ENCODE measurements around the gene AOPEP. TPM values are rescaled to one million over a fixed set of nuclear protein-coding genes. Genes with fewer than 3 reads are reported as not detected.

The AOPEP gene
- total and polyA plus RNA-seq, 9 of the 15 experiments (the other 6 are each of a cell fraction or from before 2014, with no cell fraction given), result 4.5 to 19.3 (median 13.5) TPM

DNA sequence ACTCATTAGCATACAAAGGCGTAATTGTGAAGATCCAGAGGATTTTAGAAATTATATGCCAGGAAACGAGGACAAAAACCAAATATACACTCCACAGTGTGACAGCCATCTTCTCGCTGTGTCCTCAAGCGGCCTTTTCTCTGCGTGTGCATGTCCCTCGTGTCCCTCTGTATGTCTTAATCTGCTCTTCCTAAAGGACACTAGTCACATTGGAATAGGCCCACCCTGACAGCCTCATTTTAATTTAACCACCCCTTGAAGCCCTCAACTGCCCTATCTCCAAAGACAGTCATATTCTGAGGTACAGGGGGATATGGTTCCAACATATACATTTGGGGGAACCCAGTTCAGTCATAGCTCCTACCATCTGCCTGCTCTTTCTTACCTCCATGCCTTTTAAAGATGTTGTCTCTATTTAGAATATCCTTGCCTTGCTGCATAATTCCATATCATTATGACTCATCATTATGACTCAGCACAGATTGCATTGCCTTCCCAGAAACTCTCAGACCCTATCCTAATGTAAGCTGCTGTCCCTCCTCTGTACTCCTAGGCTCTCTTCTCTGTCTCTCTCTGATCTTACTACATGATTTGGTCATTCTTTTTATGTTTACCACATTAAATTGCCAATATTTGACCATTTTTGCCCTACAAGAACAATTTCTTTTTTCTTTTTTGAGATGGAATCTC is 210.9 kb downstream of the AOPEP start (continued):
- TF ChIP-seq STAT5B (CRISPR knock-in tag; IDR thresholded peaks at IDR 0.05), result no peak
- TF ChIP-seq, protein P1, sequence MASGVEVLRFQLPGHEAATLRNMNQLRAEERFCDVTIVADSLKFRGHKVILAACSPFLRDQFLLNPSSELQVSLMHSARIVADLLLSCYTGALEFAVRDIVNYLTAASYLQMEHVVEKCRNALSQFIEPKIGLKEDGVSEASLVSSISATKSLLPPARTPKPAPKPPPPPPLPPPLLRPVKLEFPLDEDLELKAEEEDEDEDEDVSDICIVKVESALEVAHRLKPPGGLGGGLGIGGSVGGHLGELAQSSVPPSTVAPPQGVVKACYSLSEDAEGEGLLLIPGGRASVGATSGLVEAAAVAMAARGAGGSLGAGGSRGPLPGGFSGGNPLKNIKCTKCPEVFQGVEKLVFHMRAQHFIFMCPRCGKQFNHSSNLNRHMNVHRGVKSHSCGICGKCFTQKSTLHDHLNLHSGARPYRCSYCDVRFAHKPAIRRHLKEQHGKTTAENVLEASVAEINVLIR (CRISPR knock-in tag; IDR thresholded peaks at IDR 0.05), result no peak
- 0 out of 2 replicates have a peak, but pooled peaks have one; percentile 28 for TF ChIP-seq NFRKB (IDR thresholded peaks at IDR 0.05; ENCODE audit: low read depth)
- TF ChIP-seq KDM1A (IDR thresholded peaks at IDR 0.05), result peak; percentile 77 to 78
- TF ChIP-seq CEBPG (CRISPR knock-in tag; IDR thresholded peaks at IDR 0.05), result no peak
- peak; percentile 50 to 60; a peak in 2 of 4 replicates for TF ChIP-seq CEBPG (tag; conservative IDR thresholded peaks at IDR 0.05 in 1 of 2, IDR thresholded peaks at IDR 0.05 in 1 of 2)
- TF ChIP-seq HDAC2 (IDR thresholded peaks at IDR 0.05), result peak; percentile 68; the same call in 1 of the 2 replicates
- TF ChIP-seq NR2C2 (CRISPR knock-in tag; IDR thresholded peaks at IDR 0.05), result no peak
- peak; percentile 39 for TF ChIP-seq NR2C2 (tag; IDR thresholded peaks at IDR 0.05)
- peak; percentile 70 for TF ChIP-seq BRD9 (IDR thresholded peaks at IDR 0.05; ENCODE audit: low read depth, partially characterized antibody)
- TF ChIP-seq FOSL1 (tag; conservative IDR thresholded peaks at IDR 0.05), result peak; percentile 99
- TF ChIP-seq EP300 (IDR thresholded peaks at IDR 0.05; ENCODE audit: low read length), result peak; percentile 75; the same call in 1 of the 2 replicates
- peak; percentile 17; the same call in 1 of the 2 replicates for TF ChIP-seq MTA2 (IDR thresholded peaks at IDR 0.05; ENCODE audit: low read depth)
- TF ChIP-seq ZZZ3 (IDR thresholded peaks at IDR 0.05), result no peak
- TF ChIP-seq PML (IDR thresholded peaks at IDR 0.05; ENCODE audit: low read length), result no peak
- TF ChIP-seq, protein P2, sequence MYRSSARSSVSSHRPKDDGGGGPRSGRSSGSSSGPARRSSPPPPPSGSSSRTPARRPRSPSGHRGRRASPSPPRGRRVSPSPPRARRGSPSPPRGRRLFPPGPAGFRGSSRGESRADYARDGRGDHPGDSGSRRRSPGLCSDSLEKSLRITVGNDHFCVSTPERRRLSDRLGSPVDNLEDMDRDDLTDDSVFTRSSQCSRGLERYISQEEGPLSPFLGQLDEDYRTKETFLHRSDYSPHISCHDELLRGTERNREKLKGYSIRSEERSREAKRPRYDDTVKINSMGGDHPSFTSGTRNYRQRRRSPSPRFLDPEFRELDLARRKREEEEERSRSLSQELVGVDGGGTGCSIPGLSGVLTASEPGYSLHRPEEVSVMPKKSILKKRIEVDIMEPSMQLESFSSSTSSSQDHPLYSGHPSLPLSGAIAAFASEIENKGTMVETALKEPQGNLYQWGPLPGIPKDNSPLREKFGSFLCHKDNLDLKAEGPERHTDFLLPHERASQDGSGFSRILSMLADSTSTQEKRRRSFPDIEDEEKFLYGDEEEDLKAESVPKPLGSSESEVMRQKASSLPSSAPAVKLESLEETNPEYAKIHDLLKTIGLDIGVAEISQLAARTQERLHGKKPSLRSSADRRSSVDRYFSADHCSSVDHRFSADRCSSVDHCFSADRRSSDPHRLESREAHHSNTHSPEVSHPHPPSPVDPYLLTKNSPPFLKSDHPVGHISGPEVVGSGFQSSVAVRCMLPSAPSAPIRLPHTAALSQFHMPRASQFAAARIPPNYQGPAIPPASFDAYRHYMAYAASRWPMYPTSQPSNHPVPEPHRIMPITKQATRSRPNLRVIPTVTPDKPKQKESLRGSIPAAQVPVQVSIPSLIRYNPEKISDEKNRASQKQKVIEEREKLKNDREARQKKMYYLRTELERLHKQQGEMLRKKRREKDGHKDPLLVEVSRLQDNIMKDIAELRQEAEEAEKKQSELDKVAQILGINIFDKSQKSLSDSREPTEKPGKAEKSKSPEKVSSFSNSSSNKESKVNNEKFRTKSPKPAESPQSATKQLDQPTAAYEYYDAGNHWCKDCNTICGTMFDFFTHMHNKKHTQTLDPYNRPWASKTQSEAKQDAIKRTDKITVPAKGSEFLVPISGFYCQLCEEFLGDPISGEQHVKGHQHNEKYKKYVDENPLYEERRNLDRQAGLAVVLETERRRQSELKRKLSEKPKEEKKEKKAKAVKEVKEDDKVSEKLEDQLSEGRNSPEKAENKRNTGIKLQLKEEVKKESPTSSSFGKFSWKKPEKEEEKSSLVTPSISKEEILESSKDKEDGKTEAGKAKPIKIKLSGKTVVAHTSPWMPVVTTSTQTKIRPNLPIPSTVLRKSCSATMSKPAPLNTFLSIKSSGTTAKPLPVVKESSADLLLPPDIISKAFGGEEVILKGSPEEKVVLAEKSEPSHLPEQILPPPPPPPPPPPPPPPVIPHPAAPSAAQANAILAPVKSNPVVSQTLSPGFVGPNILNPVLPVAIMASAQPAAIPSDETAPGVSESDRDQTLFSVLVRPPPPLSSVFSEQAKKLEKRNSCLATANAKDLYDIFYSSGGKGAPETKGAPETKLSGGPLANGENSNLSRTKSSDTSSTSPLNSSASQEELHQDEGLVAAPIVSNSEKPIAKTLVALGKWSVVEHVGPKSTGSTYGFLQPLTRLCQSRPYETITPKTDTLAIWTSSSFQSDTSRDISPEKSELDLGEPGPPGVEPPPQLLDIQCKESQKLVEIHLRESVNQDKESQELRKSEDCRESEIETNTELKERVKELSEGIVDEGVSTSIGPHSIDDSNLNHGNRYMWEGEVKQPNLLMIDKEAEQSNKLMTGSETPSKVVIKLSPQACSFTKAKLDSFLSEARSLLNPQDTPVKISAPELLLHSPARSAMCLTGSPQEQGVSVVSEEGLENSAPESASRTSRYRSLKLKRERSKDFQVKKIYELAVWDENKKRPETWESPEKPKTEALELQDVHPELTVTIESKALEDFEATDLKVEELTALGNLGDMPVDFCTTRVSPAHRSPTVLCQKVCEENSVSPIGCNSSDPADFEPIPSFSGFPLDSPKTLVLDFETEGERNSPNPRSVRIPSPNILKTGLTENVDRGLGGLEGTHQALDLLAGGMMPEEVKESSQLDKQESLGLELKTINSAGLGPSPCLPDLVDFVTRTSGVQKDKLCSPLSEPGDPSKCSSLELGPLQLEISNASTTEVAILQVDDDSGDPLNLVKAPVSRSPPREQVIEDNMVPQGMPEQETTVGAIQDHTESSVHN (IDR thresholded peaks at IDR 0.05; ENCODE audit: borderline replicate concordance in 1 of 2, low read depth in 1 of 2), result peak in 1 of 2 experiments; percentile 67; a peak in 2 of 4 replicates
- peak in 1 of 2 experiments; percentile 90; a peak in 2 of 4 replicates for TF ChIP-seq RCOR1 (IDR thresholded peaks at IDR 0.05; ENCODE audit: borderline replicate concordance in 1 of 2, low read depth in 2 of 2, low read length in 2 of 2)
- TF ChIP-seq NFE2 (IDR thresholded peaks at IDR 0.05; ENCODE audit: low read depth), result peak; percentile 99
- TF ChIP-seq MAFF (IDR thresholded peaks at IDR 0.05; ENCODE audit: low read length), result peak; percentile 95
- no peak for TF ChIP-seq ZNF263 (CRISPR knock-in tag; IDR thresholded peaks at IDR 0.05; ENCODE audit: borderline replicate concordance)
- TF ChIP-seq RFX5 (IDR thresholded peaks at IDR 0.05; ENCODE audit: low read depth, low read length), result no peak

Data from K562 (cell line).